Measurements from ENCODE around the gene NFIC.
"Not testable (repeated sequence)": the region's sequence is repeated elsewhere in the genome, so short reads cannot be mapped to it uniquely, and the experiment has no call there.

The NFIC gene

DNA sequence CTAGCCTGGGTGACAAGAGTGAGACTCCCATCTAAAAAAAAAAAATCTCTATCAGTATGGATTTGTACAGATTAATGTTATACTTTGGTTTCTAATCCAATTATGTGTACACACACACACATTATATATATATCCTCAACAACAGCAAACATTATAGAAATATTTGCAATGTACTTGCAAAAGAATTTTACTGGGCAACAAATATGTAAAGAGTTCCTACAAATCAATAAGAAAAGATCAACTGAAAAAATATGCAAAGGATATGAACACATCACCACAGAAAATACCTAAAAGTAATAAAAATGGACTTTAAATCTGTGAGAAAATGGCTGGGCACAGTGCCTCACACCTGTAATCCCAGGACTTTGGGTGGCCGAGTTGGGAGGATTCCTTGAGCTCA is 40.9 kb upstream of the NFIC start:
- TF ChIP-seq, protein P1, sequence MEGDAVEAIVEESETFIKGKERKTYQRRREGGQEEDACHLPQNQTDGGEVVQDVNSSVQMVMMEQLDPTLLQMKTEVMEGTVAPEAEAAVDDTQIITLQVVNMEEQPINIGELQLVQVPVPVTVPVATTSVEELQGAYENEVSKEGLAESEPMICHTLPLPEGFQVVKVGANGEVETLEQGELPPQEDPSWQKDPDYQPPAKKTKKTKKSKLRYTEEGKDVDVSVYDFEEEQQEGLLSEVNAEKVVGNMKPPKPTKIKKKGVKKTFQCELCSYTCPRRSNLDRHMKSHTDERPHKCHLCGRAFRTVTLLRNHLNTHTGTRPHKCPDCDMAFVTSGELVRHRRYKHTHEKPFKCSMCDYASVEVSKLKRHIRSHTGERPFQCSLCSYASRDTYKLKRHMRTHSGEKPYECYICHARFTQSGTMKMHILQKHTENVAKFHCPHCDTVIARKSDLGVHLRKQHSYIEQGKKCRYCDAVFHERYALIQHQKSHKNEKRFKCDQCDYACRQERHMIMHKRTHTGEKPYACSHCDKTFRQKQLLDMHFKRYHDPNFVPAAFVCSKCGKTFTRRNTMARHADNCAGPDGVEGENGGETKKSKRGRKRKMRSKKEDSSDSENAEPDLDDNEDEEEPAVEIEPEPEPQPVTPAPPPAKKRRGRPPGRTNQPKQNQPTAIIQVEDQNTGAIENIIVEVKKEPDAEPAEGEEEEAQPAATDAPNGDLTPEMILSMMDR (IDR thresholded peaks at IDR 0.05) = no peak
- Histone ChIP-seq H3K9me3 (no peaks in the 10 kb centered on the region), H3K27me3 (peaks cover 12% of the 10 kb centered on the region), H3K36me3 (no peaks in the 10 kb centered on the region), H3K27ac (no peak overlapping the region), H3K4me1 (ENCODE audit: control insufficient read depth in 1 of 2, insufficient read depth in 1 of 2, low read depth in 1 of 2, low read length in 1 of 2) (no peaks in the 10 kb centered on the region), H3K4me3 (ENCODE audit: low read depth in 1 of 2, low read length in 1 of 2) (no peak overlapping the region)

DNA sequence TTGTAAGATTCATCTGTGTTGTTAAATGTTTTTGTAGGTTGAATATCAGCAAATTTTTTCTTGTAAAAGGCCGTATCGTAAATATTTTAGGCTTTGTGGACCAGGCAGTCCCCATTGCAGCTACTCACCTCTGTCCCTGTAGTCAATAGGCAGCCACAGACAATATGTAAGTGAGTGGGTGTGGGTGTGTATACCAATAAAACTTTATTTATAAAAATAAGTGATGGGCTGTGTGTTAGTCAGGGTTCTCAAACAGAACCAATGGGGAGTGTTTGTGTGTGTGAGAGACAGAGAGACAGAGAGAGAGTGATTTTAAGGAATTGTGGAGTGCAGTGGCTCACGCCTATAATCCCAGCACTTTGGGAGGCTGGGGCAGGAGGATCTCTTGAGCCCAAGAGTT is 37.6 kb upstream of the NFIC start:
- TF ChIP-seq, protein P1 (IDR thresholded peaks at IDR 0.05) = no peak
- H3K27me3 ChIP-seq = no peaks in the 10 kb centered on the region
- H3K4me1 ChIP-seq (ENCODE audit: control insufficient read depth in 1 of 2, insufficient read depth in 1 of 2, low read depth in 1 of 2, low read length in 1 of 2) = no peaks in the 10 kb centered on the region
- H3K27ac ChIP-seq = no peak overlapping the region
- H3K36me3 ChIP-seq = no peaks in the 10 kb centered on the region
- no peaks in the 10 kb centered on the region for H3K9me3 ChIP-seq
- H3K4me3 ChIP-seq (ENCODE audit: low read depth in 1 of 2, low read length in 1 of 2) = no peak overlapping the region

DNA sequence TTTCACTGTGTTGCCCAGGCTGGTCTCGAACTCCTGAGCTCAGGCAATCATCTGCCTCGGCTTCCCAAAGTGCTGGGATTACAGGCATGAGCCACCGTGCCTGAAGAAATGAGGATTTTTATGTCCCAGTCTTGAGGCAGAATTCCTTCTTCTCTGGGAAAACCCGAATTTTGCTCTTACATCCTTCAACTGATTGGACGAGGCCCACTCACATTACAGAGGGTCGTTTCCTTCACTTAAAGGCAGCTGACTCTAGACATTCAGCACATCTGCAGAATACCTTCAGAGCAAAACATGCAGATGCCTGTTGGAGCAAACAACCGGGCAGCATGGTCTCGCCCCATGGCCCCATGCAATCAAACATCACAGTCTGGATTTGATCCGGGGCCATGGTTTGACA is 36.3 kb upstream of the NFIC start:
- Histone ChIP-seq H3K4me1 (ENCODE audit: control insufficient read depth in 1 of 2, insufficient read depth in 1 of 2, low read depth in 1 of 2, low read length in 1 of 2) (no peaks in the 10 kb centered on the region), H3K4me3 (ENCODE audit: low read depth in 1 of 2, low read length in 1 of 2) (no peak overlapping the region), H3K9me3 (no peaks in the 10 kb centered on the region), H3K36me3 (no peaks in the 10 kb centered on the region), H3K27ac (no peak overlapping the region), H3K27me3 (no peaks in the 10 kb centered on the region)
- TF ChIP-seq, protein P1 (IDR thresholded peaks at IDR 0.05) = no peak

DNA sequence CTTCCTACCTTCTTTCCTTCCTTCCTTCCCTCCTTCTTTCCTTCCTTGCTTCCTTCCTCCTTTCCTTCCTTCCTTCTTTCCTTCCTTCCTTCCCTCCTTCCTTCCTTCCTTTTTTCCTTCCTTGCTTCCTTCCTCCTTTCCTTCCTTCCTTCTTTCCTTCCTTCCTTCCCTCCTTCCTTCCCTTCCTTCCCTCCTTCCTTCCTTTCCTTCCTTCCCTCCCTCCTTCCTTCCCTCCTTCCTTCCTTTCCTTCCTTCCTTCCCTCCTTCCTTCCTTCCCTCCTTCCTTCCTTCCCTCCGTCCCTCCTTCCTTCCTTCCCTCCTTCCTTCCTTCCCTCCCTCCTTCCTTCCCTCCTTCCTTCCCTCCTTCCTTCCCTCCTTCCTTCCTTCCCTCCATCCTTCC is 34.2 kb upstream of the NFIC start:
- H3K4me3 ChIP-seq (ENCODE audit: low read depth in 1 of 2, low read length in 1 of 2); H3K27ac ChIP-seq; H3K9me3 ChIP-seq; H3K4me1 ChIP-seq (ENCODE audit: control insufficient read depth in 1 of 2, insufficient read depth in 1 of 2, low read depth in 1 of 2, low read length in 1 of 2); H3K36me3 ChIP-seq; H3K27me3 ChIP-seq: not testable (repeated sequence)

DNA sequence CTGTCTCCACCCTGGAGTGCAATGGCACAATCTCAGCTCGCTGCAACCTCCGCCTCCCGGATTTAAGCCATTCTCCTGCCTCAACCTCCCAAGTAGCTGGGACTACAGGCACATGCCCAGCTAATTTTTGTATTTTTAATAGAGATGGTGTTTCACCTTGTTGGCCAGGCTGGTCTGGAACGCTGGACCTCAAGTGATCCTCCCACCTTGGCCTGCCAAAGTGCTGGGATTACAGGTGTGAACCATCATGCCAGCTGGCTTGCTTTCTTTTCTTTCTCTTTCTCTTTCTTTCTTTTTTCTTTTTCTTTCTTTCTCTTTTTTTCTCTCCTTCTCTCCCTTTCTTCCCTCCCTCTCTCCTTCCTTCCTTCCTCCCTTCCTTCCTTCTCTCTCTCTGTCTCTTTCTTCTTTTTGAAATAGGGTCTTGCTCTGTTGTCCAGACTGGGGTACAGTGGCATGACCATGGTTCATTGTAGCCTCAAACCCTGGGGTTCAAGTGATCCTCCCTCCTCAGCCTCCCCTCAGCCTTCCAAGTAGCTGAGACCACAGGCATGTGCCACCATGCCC is 33.3 kb upstream of the NFIC start:
- Histone ChIP-seq H3K9me3 (no peaks in the 10 kb centered on the region), H3K4me1 (ENCODE audit: control insufficient read depth in 1 of 2, insufficient read depth in 1 of 2, low read depth in 1 of 2, low read length in 1 of 2) (no peaks in the 10 kb centered on the region), H3K4me3 (ENCODE audit: low read depth in 1 of 2, low read length in 1 of 2) (no peak overlapping the region), H3K27ac (no peak overlapping the region), H3K36me3 (no peaks in the 10 kb centered on the region), H3K27me3 (no peaks in the 10 kb centered on the region)
- TF ChIP-seq, protein P1 (IDR thresholded peaks at IDR 0.05) = no peak

DNA sequence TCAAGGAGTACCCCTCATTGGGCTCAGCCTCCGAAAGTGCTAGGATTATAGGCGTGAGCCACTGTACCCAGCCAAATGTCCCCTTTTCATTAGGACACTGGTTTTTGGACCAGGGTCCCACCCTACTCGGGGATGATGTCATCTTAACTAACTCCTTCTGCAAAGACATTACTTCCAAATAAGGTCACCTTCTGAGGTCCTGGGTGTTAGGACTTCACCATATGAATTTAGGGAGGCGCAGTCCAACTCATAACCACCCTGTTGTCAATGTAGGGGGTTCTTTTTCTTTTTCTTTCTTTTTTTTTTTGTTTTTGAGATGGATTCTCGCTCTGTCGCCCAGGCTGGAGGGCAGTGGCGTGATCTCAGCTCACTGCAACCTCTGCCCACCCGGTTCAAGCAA is 32.7 kb upstream of the NFIC start:
- H3K27ac ChIP-seq = no peak overlapping the region
- H3K27me3 ChIP-seq = no peaks in the 10 kb centered on the region
- H3K9me3 ChIP-seq = no peaks in the 10 kb centered on the region
- H3K4me1 ChIP-seq (ENCODE audit: control insufficient read depth in 1 of 2, insufficient read depth in 1 of 2, low read depth in 1 of 2, low read length in 1 of 2) = peaks cover 5% of the 10 kb centered on the region in 2 experiments
- no peaks in the 10 kb centered on the region for H3K36me3 ChIP-seq
- no peak overlapping the region for H3K4me3 ChIP-seq (ENCODE audit: low read depth in 1 of 2, low read length in 1 of 2)
- TF ChIP-seq, protein P1 (IDR thresholded peaks at IDR 0.05) = no peak

DNA sequence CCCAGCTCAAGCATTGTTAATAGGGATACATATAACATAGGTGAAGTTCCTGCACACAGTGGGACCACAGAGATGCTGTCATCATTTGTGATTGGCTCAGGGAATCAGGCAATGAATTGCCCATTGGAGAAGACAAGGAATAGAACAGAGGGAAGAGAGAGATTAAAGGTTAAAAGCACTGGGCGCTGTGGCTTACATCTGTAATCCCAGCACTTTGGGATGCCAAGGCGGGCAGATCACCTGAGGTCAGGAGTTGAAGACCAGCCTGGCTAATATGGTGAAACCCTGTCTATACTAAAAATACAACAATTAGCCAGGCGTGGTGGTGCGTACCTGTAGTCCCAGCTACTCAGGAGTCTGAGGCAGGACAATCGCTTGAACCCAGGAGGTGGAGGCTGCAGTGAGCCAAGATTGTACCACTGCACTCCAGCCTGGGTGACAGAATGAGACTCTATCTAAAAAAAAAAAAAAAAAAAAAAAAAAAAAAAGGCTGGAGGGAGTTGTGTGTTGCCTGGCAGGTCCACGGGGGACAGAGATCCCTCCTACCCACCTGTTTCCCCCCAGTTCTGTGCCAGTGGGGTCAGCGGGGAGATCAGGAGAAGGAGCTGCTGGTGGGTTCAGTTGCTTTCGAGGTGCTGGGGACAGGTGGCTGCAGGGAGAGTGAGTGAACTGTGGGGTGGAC is 31.5 kb upstream of the NFIC start:
- H3K27me3 ChIP-seq; H3K27ac ChIP-seq; H3K36me3 ChIP-seq; H3K4me3 ChIP-seq (ENCODE audit: low read depth in 1 of 2, low read length in 1 of 2); H3K4me1 ChIP-seq (ENCODE audit: control insufficient read depth in 1 of 2, insufficient read depth in 1 of 2, low read depth in 1 of 2, low read length in 1 of 2); H3K9me3 ChIP-seq: not testable (repeated sequence)
